T-helper 2 cell (primary cell): ENCODE results near the gene HIP1R.
A peak's percentile ranks its signal among the peaks of the same experiment; 100 is the strongest.

Experiments used
- DNase-seq, 5 experiments: peaks; one replicate each; pipeline versions ENCODE4 v3.0.0 to v3.0.0-alpha.2; 2012 to 2022

HIP1R gene

DNA sequence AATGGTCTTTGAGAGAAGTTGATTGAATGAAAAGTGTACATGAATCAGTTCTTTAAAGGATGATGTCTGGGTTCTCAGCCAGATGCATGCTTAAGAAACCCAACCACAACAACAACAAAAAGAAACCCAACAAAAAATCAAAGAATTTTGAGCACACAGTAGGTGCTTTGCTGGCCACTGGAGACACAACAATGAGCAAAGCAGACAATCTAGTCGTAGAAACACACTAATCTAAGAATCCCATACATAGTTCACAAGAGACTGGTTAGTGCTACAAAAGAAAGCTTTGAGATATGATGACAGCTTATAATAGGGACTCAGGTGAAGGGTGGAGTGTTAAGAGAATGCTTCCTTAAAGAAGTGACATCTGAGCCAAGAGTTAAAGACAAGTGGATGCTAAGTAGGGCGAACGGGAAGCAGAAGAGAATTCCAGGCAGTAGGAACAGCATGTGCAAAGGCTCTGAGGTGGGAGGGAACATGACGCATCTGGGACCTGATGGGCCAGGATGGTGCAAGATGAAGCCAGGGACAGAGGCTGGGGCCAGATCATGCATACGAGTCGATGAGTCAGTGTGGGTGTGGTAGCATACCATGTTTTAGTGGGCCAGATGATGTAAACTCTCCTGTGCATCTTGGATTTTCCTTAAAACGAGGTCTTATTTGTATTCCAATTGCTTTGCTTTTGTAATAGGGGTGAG, 4.6 kb upstream of the HIP1R start:
- no peak for DNase-seq

DNA sequence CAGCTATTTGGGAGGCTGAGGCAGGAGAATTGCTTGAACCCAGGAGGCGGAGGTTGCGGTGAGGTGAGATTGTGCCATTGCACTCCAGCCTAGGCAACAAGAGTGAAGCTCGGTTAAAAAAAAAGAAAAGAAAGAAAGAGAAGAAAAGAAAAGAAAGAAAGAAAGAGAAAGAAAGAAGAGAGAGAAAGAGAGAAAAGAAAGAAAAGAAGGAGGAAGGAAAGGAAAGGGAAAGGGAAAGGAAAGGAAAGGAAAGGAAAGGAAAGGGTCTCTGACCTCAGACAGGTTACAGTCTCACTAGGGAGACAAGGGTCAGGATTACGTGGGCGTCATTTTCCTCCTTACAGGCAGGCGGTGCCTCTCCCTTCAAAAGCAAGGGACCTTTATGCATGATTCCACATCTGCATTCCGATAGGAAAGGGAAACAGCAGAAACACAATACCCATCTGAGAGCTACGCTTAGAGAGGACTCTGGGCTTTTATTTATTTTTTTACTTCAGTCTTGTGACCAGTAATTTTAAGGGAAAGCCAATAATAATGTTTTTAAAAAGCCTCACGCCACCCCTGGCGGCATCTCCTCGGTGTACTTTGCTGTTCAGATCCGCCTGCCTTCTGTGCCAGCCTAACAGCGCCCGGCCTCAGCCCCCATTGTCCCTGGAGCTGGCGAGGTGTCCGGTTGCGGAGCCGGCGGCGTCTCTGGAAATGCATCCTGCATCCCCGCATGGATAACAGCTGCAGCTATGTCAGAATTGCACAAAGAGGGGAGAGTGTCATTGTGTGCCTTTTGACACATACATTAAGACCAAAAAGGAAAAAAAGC, 945 bp upstream of the HIP1R start:
- DNase-seq = peak in 1 of 5 experiments; percentile 19

DNA sequence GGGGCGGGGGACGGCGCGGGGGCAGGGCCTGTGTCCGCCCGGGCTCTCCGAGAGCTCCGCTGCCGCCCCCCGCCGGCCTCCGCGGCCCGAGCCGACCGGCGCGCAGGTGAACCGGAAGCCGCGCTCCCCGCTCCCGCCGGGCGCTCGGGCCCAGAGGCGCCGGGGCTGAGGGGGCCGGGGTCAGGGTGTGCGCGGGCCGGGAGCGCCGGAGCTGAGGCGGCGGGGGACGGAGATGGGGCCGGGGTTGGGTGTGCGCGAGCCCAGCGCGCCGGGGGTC, 431 bp downstream of the HIP1R start:
- DNase-seq = peak in 1 of 5 experiments; percentile 26

GRCh38 chr12:122836027-122836921, 1.0 kb downstream of the HIP1R start:
- peak in 2 of 5 experiments; percentile 58 to 84 for DNase-seq

- DNase-seq = no peak
Measured at GRCh38 chr12:122837306-122838265, 2.3 kb downstream of the HIP1R start.

GRCh38 chr12:122838841-122839240, 3.6 kb downstream of the HIP1R start:
- no peak for DNase-seq

- no peak for DNase-seq
Measured at GRCh38 chr12:122839907-122840554, 4.8 kb downstream of the HIP1R start.

DNA sequence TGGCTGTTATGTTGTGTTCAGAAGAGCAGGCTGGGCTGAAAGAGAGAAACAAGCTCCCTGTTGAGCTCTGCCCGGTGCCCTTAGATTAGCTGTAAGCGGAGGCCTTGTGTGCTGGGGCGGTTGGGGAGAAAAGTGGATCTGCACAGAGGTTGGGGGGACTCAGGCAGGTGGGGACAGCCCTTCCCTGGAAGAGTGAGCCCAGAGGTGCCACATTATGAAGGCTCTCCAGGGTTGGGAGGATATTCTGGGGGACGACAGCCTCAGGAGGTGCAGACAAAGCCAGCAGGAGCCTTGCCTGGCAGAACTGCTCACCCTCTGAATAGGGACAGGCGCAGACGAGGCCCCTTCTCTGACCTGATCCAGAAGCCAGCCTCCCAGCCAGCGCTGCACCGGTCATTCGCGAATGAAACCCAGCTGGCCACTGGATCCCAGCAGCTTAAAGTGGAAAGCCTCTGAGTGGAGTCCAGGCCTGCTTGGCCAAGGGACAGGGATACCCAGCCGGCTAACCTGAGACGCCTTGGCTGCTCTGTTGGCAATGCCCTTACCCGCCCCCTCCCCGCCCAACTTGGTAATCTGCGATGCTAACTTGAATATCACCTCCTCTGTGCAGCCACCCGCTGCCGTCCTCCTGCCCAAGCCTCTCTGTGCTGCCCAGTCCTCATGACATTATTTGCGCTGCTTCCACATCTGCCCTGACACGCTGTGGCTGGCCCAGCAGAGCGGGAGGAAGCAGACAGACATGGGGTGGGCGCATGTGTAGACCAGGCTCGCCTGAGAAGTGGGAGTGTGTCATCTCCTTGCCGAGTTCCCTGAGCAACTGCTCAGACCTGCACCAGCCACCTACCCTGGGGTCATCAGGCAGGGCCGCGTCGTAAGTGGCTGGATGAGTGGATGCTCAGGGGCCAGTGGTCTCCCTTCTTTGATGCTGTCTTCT, 5.6 kb downstream of the HIP1R start:
- DNase-seq = no peak

GRCh38 chr12:122841544-122842321, 6.5 kb downstream of the HIP1R start:
- DNase-seq = no peak

- no peak for DNase-seq
Measured at GRCh38 chr12:122842505-122843405, 7.5 kb downstream of the HIP1R start.

- DNase-seq = no peak
Measured at GRCh38 chr12:122843455-122843854, 8.2 kb downstream of the HIP1R start.

GRCh38 chr12:122844366-122844971, 9.2 kb downstream of the HIP1R start:
- DNase-seq = no peak

DNA sequence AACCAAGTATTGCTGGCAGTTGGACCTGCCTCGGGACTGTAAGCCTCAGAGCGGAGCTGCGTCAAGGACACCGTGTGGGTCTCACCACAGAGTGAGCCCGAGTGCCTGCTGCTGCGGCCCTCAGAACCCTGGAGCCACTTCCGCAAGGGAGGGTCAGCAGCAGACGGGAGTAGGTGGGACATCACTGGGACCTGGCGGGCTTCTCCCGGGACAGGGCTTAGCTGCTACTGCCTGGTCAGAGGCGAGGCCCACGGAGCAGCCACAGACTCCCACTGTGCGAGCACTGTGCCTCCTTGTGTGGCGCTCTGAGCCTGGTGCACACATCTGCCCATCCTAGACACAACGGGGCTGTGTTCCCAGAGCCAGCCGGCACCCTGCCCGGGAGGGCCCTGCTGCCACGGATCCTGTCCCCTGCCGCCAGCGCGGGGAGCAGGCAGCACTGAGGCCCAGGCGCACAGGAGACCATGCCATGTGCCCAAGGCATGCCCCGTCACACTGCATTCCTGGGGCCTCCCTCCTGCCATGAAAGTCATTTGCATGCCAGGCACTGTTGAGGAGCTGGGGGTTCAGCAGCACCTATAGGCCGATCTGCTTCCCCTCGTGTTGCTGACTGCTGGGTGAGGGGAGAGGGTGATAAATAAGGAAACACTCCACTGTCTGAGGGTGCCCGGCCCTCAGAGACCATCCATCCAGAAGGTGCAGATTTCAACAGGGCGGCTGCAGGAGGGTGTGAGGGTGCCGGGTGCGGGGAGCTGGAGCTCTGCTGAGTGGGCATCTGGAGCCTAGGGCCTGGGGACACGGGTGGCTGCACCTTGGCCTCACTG, 10.0 kb downstream of the HIP1R start:
- DNase-seq = no peak

DNA sequence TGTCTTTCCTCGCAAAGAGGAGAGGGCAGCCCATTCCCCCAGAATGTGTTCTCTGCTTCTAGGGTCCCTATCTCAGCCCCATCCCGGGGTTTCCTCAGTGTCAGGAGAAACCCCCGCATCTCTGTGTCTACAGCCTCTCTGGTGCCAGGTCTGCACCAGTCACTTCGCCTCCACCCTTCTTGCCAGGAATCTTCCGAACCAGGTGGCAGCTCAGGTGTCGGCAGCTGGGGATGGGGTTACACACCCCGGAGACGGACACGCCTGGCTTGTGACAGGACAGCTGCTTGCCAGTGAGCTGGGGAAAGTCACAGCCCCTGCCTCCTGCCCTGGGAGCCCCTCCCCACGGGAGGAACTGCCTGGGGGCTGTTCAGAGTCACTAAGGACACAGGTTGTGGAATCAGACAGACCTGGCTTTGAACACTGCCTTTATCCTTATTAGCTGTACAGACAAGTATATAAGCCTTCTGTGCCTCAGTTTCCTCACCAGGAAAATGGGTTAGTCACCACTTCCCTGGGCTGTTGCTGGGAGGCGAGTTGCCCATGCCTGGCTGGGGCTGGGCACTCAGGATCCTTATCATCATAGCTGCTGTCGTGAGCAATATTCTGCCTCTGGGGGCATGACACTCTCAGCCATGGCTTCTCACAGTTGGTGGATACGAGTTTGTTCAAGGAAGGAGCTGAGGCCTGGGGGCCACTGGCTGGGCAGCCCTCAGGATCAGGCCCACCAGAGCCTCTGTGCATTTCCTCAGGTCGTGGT, 10.8 kb downstream of the HIP1R start:
- DNase-seq = no peak

GRCh38 chr12:122846622-122847515, 11.6 kb downstream of the HIP1R start:
- DNase-seq = no peak
